LNCaP clone FGC (cell line): Measurements from ENCODE around the gene CNOT1.

Experiments
- DNase-seq: peaks from one replicate; pipeline ENCODE4 v3.0.0-alpha.2; 2011; ENCODE audit warnings: low read depth
- H3K4me3 ChIP-seq: 2 replicates; pipeline ENCODE4 v1.5.1; 2011; ENCODE audit warnings: mild to moderate bottlenecking, low read depth, low read length, control low read depth
- CTCF ChIP-seq: IDR thresholded peaks from 2 replicates; pipeline ENCODE4 v1.5.1; 2012; ENCODE audit warnings: mild to moderate bottlenecking; ENCODE audit not compliant: control insufficient read depth, insufficient read depth; ENCODE audit errors: extremely low read depth

CNOT1 gene

GRCh38 chr16:58605562-58605961, 24.1 kb downstream of the CNOT1 start:
- no peak for DNase-seq
- TF ChIP-seq CTCF, result no peak

DNA sequence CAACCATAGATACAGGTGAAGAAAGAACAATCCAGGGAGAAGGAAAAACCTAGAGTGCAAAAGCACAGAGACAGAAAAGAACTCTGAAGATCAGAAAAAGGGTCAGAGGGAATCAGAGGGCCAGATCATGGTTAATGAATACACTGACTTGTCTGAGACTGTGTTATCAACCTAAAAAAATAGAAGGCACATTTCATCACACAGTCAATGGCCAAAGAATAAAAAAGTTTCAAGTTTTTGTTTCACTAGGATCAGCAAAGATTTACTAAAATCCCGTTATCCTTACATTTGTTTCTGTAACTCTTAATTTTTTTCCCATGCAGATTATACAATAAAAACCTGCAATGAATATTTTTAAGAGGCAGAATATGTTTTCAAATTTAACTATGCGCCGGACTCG, 38.5 kb downstream of the CNOT1 start:
- no peak for DNase-seq
- H3K4me3 ChIP-seq, result no peak overlapping the region
- TF ChIP-seq CTCF, result no peak

More at GRCh38 chr16:58605562-58605961, 24.1 kb downstream of the CNOT1 start:
- no peak overlapping the region for H3K4me3 ChIP-seq

DNA sequence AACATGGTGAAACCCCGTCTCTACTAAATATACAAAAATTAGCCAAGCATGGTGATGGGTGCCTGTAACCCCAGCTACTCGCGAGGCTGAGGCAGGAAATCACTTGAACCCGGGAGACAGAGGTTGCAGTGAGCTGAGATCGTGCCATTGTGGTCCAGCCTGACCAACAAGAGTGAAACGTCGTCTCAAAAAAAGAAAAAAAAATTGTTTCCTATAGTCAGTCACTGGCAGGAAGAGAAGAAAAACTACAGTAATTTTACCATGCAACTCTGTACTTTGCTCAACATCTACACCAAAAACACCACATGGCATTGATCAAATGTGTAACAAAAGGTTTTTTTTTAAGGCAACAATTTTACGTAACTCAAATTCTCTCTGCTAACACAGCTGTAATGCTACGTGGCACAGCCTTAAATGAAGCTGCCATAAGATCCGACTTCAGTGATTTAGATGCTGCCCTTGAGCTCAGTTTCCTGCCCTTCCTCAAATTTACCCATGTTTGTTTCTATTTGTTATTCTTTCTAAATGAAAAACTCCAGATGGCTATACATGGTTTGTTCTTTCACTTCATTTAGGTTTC, 40.2 kb downstream of the CNOT1 start:
- no peak for DNase-seq
- no peak overlapping the region for H3K4me3 ChIP-seq
- no peak for TF ChIP-seq CTCF

- no peak for DNase-seq
- H3K4me3 ChIP-seq, result no peak overlapping the region
- no peak for TF ChIP-seq CTCF
These were observed 41.2 kb downstream of the CNOT1 start for GRCh38 chr16:58588406-58588805.

- no peak for DNase-seq
- no peak overlapping the region for H3K4me3 ChIP-seq
- TF ChIP-seq CTCF, result no peak
These were observed 43.1 kb downstream of the CNOT1 start for GRCh38 chr16:58586340-58587030.

DNA sequence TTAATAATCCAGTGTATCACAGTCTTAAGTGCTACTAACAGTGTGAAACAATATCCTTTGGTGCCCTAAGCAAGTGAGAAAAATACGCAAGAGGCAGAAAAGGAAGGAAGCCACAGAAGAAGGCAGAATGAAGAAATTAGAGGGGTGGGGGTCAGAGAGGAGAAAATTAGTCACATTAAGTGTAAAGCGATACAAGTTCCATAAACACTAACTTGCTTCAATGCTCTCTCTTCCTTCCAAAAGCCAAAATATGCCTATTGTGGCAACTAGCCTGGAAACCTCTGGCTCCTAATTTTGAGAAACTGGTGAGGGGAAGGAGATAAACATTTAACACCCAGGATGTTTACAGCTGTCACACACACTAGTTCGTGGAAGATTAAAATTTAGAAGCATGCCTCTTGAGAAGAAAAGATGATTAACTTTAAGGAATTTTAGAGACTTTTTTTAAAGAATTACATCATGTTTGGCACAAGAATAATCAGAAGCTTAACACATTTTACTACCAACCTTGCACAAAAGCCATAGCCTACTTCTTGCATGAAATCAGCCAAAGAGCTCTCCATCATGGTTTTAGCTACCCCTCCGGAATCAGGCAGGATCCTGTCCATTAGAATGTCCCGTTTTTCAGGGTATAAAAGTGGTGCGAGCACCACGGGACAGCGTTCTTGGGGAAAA, 44.7 kb downstream of the CNOT1 start:
- DNase-seq, result no peak
- TF ChIP-seq CTCF, result no peak
- no peak overlapping the region for H3K4me3 ChIP-seq
